GM18517 (cell line): ENCODE measurements around the gene AHCTF1.

ENCODE experiments used
- ATAC-seq: cut with Tn5 transposase; IDR thresholded peaks from one replicate; pipeline ENCODE4 v1.9.1; 2021; ENCODE audit warnings: mild to moderate bottlenecking, moderate library complexity; ENCODE audit not compliant: unreplicated experiment

The AHCTF1 gene, protein sequence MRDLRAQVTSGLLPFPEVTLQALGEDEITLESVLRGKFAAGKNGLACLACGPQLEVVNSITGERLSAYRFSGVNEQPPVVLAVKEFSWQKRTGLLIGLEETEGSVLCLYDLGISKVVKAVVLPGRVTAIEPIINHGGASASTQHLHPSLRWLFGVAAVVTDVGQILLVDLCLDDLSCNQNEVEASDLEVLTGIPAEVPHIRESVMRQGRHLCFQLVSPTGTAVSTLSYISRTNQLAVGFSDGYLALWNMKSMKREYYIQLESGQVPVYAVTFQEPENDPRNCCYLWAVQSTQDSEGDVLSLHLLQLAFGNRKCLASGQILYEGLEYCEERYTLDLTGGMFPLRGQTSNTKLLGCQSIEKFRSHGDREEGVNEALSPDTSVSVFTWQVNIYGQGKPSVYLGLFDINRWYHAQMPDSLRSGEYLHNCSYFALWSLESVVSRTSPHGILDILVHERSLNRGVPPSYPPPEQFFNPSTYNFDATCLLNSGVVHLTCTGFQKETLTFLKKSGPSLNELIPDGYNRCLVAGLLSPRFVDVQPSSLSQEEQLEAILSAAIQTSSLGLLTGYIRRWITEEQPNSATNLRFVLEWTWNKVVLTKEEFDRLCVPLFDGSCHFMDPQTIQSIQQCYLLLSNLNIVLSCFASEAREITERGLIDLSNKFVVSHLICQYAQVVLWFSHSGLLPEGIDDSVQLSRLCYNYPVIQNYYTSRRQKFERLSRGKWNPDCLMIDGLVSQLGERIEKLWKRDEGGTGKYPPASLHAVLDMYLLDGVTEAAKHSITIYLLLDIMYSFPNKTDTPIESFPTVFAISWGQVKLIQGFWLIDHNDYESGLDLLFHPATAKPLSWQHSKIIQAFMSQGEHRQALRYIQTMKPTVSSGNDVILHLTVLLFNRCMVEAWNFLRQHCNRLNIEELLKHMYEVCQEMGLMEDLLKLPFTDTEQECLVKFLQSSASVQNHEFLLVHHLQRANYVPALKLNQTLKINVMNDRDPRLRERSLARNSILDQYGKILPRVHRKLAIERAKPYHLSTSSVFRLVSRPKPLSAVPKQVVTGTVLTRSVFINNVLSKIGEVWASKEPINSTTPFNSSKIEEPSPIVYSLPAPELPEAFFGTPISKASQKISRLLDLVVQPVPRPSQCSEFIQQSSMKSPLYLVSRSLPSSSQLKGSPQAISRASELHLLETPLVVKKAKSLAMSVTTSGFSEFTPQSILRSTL (N-terminal part only)

DNA sequence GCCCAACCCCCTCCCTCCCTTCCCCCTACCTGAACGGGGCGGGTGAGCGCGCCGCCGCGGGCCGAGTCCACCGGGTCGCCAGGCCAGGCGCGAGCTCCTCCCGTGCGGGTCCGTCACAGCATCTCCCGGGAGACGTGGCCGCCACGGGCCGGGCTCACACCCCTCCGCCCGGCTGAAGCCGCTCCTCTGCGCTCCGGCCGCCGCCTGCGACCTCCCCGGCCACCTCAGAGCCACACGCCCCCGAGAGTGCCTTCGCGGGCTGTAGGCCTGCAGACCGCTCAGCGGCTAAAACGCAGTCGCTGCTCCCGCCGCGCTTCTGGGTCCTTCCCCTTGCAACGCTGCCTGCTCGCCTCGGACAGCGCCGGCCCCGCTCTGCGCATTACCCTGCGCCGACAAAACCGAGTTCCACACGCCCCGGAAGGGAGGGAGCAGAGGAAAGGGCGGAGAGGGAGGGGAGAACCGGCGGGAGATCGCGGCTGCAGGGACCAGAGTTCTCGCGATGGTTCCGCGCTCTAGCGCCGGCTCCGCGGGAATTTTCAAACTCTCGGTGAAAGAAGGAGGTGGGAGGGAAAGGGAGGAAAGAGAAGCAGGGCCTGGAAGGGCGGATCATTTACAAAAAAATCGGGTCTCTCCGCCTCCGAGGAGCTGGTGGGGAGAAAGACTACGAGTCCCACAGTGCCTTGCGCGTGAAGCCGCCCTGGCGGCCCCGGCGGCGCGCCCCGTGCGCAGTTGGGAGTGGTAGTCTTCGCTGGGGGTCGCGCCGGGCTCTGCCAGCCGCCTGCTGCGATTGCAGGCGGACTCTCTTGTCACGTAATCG, at the start of gene AHCTF1:
Gene AHCTF1 (minus strand): TSS at position 400 of the 817 bp plus-strand sequence. CDS start 13,578 bp downstream, outside the sequence.
- ATAC-seq = peak; percentile 88

GRCh38 chr1:246978785-246979184, 47.0 kb upstream of the AHCTF1 start:
- no peak for ATAC-seq

GRCh38 chr1:246978281-246978680, 46.5 kb upstream of the AHCTF1 start:
- ATAC-seq = no peak

DNA sequence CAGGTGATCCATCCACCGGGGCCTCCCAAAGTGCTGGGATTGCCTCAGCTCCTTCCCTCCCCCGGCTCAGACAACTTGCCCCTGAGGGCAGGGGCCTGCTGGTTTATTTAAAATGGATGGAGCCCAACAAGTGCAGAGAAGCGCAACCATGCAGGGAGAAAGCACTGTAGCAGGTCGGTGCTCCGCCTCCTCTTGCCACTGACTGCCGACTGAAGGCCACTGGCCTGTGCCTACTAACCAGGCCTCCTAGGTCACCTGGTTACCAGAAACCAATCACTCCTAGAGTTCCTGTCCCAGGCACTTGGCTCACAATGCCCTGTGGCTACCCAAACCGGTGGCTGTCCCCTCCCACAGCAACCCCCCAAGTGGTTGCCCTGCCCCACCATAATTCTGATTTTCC, 40.2 kb upstream of the AHCTF1 start:
- ATAC-seq = no peak

GRCh38 chr1:246971090-246971721, 39.5 kb upstream of the AHCTF1 start:
- no peak for ATAC-seq

GRCh38 chr1:246969621-246970020, 37.9 kb upstream of the AHCTF1 start:
- ATAC-seq = no peak

- ATAC-seq = no peak
Observed at GRCh38 chr1:246966502-246966901, 34.8 kb upstream of the AHCTF1 start.

DNA sequence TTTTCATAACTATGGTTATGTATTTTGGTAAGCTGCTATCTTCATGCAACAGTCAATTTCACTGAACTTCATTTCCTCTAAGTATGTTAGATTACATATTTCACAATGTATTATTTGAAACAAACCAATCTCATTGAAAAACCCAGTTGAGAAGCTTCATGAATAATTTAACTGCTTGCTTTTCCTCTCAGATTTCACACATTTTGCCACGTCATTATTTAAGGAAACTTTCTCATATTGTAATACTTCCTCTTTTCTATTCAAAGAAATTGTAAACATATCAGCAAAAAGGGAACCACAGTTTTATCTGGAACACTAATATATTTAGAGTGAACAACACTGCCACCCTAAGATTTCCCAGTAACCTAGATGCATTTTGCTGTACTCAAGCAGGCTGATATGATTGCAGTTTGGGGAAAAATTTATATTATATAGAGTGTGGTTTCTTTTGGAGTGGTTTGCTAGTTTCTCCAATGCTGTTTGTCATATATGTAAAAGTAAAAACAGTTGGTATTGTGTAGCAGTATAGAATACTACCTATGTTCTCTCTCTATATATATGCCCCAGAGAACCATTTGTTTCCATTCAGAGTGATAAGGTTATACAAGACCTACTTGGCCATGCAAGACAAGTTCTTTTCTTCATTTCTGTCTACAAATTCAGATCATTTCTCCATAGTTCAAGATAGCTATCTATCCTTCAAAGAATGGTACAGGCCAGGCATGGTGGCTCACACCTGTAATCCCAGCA, 28.4 kb upstream of the AHCTF1 start:
- ATAC-seq = no peak

DNA sequence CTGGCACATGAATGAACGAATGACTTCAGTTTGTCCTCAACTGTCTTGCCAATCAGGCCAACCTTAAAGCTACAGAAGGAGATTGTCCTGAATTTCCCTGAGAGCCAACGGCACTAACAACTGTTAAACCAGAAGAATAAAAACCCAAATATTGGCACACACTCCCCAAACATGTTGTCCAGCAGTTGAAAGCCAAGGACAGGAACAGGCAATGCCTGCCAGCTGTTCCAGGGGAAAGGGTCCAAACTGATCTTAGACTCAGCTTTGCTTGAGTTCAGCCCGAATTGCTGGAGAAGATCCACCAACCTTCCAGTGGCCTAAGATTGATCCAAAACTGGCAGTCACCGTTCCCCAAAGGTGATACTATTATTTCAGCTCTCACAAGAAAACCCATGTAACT, 22.4 kb upstream of the AHCTF1 start:
- ATAC-seq = no peak

DNA sequence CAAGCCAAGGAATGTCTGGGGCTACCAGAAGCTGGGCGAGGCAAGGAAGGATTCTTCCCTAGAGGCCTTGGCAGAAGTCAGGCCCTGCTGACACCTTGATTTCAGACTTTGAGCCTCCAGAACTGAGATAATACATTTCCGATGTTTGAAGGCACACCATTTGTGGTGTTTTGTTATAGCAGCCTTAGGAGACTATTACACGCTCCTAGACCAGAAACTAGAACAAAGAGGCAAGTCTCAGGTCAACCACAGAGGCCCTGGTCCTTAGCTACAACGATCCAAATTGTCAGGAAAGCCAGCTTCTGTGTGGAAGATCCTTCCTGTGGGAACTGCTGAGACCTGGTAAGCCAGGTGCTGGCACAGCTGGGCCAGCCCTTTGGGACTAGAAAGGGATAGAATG, 19.7 kb upstream of the AHCTF1 start:
- ATAC-seq = no peak

DNA sequence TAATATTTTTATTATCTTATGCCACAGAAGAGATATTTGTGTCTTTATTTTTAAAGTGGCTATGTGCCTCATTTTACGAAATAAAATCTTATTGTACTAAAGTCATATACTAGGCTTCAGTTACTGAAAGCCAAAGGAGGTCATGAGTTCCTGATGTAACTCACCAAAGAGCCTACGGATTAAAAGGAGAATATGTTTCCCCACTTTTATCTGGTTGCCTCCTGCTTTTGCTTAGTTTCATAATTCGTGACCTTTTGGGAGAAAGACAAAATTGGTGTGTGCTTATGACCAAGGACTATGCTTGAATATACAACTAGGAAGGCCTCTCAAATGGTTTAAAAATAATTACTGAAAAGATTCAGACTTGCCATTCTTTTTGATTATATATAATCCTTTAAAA, 18.2 kb upstream of the AHCTF1 start:
- no peak for ATAC-seq

DNA sequence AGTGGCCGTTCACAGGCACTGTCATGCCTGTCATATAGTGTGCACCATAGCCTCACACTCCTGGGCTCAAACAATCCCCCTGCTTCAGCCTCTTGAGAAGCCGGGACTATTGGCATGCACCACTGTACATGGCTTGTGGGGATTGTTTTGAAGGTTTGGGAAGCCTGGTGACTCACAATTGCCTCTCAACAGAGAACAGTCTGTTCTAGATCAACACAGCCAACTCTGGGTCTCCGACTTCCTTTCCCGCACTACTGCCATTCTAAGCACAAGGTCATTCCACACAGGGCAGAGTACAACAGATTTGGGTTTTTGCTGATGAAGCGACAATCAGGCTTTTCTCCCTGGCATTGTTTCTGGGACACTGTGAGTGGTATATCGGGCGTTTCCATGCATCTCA, 15.5 kb upstream of the AHCTF1 start:
- no peak for ATAC-seq

DNA sequence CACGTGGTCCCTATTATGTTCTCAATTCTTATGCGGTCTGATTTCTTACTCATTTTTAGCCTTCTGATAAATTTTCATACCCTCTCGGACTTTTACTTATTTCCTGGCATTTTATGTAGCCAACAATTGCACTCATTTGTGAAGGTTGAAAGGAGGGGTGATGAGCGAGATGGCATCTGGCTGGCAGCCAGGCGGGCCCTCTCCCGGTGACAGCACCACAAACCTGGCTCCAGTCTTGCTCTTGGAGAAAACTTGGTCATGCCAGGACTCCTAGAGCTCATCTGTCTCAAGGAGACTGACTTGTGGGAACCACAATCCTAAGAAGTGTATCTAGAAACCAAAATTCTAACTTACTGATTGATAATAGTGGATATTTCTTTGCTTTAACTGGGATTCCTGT, 14.6 kb upstream of the AHCTF1 start:
- ATAC-seq = no peak

DNA sequence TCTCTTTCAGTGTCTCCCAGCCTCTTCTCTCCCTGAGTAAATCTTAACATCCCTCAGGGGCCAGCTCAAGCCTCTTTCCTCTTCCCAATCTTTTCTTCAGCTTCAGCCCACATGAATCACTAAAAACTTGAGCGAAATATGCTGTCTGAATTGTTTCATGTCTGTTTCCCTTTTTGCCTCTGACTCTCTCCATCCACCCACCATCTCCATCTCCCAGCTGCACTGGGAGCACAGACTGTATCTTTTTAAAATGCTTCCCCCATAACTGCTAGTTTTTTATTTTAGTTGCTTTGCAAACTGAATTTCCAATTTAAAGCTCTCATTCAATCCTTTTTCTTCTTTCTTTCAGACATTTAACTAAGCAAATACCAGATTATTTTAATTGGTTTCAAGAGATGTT, 3.0 kb upstream of the AHCTF1 start:
- no peak for ATAC-seq

- no peak for ATAC-seq
Observed at GRCh38 chr1:246933893-246934292, 2.1 kb upstream of the AHCTF1 start.

GRCh38 chr1:246932366-246932700, 585 bp upstream of the AHCTF1 start:
- ATAC-seq = no peak

DNA sequence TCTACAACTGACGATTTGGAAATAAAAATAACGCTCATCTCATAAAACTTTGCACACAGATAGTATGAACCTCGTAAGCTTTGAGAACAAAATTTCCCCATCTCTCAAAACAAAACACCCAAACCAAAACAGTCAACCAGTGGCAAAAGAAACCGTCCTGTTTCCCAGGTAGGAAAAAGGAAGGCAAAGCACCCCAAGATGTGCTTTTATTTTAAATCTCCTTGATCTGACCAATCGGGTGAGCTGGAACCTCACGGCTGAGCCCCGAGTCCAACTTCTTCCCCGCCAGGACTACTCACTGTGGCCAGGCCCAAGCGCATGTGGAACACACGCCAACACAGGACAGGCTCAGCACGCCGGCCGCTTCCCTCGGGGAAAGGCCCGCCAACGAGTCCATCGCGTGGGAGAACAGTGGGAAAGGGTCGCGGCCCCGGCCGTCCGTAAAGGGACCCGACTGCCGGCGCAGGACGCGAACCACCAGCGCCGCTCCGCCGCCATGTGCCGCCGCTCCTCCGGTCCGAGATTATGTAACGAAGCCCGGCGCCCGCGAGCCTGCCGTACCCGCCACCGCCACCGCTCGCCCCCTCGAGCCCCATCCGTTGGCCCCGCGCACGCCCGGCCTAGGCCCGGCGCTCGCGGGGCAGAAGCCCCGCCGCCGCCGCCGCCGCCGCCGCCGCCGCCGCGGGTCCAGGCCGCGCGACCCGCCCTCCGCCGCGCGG, 759 bp downstream of the AHCTF1 start:
- peak; percentile 29 for ATAC-seq

DNA sequence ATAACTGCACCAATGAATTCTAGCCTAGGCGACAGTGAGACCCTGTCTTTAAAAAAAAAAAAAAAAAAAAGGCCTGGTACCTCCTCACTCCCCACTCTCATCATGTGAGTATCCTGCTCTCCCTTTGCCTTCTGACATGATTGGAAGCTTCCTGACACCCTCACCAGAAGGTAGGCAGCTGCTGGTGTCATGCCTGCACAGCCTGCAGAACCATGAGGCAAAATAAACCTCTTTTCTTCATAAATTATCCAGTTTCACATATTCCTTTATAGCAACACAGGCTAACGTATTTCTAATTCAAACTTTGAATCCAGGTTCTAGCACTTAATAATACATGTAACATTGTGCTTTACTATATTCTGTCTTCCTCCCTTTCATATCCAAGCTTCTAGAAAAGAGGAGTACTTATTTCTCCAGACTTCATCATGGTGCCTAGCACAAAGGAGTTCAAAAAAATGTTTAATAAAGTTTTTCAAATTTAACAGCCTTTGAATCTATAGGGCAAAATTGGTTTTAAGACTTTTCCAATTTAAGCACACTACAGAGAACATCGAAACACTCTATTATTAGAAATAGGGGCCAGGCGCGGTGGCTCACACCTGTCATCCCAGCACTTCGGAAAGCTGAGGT, 5.6 kb downstream of the AHCTF1 start:
- no peak for ATAC-seq
